SU-DHL-6 (cell line): ENCODE results near the gene FOXR2.

Experiments used
- EZH2phosphoT487 ChIP-seq: fragments of 200-600 bp; sonication (generic), shearing (Covaris generic); conservative IDR thresholded peaks from 2 replicates; pipeline ENCODE4 v1.6.1; 2018; ENCODE audit warnings: mild to moderate bottlenecking, antibody characterized with exemption, low read length, moderate library complexity, mixed read lengths
- TF ChIP-seq, protein P1 (sequence below): fragments of 200-600 bp; sonication (generic); IDR thresholded peaks from one replicate; pipeline ENCODE4 v1.5.1; 2017; ENCODE audit warnings: antibody characterized with exemption, mild to moderate bottlenecking, low read length, moderate library complexity; ENCODE audit not compliant: insufficient read depth, poor library complexity, severe bottlenecking

DNA sequence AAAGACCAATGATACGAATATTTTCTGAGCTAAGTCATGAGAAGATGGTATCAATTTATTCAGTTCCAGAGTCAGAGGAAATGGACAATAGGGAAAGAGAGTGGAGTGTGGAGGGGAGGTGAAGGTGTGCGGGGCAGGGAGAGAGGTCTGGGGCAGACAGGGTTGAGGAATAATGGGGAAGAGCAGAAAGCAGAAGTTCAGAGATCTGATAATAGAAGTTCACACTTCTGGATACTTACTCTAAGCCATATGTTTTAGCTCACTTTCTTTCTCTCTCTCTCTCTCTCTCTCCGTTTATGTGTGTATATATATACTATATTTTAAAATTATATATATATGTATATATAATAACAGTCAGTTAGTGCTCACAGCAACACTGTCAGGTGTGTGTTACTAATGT is 40.4 kb downstream of the FOXR2 start:
- TF ChIP-seq, protein P1, sequence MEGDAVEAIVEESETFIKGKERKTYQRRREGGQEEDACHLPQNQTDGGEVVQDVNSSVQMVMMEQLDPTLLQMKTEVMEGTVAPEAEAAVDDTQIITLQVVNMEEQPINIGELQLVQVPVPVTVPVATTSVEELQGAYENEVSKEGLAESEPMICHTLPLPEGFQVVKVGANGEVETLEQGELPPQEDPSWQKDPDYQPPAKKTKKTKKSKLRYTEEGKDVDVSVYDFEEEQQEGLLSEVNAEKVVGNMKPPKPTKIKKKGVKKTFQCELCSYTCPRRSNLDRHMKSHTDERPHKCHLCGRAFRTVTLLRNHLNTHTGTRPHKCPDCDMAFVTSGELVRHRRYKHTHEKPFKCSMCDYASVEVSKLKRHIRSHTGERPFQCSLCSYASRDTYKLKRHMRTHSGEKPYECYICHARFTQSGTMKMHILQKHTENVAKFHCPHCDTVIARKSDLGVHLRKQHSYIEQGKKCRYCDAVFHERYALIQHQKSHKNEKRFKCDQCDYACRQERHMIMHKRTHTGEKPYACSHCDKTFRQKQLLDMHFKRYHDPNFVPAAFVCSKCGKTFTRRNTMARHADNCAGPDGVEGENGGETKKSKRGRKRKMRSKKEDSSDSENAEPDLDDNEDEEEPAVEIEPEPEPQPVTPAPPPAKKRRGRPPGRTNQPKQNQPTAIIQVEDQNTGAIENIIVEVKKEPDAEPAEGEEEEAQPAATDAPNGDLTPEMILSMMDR: no peak
- no peak for TF ChIP-seq EZH2phosphoT487
